GM15510 (cell line): Measurements from ENCODE around the gene LAMB3.

Source experiments
- POLR2A ChIP-seq: IDR thresholded peaks from 3 replicates; pipeline ENCODE4 v1.6.1; 2011; ENCODE audit warnings: borderline replicate concordance; ENCODE audit not compliant: insufficient read length; ENCODE audit errors: extremely low read depth

LAMB3 gene

GRCh38 chr1:209601809-209602657 lies 50.2 kb downstream of the LAMB3 start:
- TF ChIP-seq POLR2A = no peak

DNA sequence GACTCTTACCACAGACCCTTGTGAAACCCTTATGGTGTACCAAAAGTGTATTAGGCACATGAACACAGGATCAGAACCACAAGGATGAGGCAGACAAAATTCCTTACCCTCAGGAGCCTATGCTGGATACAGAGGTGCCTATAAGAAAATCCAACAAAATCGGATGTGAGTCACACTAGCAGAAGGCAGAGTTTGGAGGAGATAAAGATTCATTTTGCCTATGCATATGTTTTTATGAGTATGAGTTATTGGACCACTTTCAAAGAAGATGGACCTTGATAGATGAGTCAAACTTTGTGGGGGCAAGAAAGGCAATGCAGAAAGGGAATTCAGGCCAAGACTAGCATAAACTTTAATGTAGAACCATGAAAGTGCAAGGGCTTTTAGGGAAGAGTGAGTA lies 51.7 kb downstream of the LAMB3 start:
- no peak for TF ChIP-seq POLR2A

GRCh38 chr1:209598227-209598626 lies 54.0 kb downstream of the LAMB3 start:
- TF ChIP-seq POLR2A = no peak

DNA sequence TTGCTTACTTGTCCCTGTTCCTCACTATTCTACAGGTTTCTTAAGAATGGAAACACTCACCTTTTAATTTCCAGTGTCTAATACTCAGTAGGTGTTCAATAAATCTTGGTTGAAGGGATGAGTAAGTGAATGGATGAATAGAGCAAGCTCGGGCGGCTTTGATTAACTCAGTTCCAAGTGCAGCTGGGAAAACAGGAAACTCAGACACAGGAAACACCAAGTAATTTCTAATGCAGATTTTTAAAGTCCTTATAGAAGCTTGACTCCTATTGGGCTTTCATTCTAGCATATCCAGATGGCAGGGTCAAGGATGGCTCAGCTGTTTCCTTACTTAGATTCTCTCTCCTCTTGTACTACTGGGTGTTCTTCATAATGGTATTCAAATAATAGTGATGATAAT lies 54.7 kb downstream of the LAMB3 start:
- no peak for TF ChIP-seq POLR2A

DNA sequence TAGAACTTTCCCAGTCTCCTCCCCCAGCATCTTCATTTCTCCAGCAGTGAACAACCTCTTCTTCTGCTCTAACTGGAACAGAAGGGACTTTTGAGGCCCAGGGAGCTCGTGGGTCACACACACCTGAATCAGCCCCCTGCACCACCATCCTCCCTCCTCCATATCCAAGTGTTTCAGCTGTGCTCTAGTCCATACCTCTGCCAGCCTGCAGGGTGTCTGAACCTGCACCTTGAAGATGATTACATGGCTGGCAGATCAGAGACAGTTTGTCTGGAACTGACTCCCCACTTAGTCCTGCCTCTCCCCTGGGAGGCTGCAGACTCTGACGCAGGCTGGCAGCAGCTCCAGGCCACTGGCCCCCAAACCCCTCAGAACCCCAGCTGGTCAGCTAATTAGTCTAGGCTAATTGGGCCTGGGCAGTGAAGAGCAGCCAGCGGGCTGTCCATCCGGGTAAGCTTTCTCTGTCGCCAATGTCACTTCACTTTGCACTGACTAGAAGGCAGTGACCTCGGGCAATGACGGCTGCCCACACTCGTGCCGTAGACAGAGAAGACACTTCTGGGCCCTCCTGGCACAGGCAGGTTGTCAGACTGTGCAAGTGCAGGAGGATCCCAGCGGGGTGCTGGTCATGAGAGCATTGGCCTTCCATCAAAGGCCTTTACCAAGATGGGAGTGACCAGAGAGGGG lies 56.5 kb downstream of the LAMB3 start:
- TF ChIP-seq POLR2A = no peak

DNA sequence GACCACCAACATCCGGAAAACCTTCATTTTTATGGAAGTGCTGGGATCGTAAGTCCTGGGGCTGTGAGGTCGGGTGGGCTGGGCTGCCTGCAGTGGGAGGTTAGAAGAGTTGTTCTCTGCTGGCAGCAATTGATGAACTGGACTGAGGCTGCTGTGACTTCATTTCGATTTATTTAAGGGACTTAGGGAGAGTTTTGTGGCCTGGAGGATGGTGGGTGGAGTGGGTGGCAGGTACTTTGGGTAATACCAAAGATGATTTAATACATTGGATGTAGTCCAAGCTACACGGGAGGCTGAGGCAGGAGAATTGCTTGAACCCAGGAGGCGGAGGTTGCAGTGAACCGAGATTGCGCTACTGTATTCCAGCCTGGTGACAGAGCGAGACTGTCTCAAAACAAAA lies 57.2 kb downstream of the LAMB3 start:
- TF ChIP-seq POLR2A = no peak

DNA sequence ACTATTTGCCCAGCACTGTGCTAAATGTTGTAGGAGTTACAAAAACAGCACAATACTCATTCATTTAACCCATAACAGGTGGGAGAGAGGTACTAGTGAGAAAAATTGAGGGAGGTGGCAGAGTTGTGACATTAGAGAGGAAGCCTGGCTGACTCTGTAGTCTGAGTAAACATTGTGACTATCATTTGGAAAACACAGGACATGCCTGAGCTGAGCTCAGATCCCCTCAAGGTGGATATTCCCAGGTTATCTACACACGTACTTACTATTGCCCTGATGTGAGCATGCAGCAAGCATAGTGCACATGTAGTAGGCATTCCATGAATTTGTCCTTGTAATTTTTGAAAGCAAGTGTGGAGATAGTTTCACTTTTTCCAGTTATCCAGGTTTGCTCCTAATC lies 57.8 kb downstream of the LAMB3 start:
- no peak for TF ChIP-seq POLR2A

GRCh38 chr1:209593747-209594146 lies 58.5 kb downstream of the LAMB3 start:
- TF ChIP-seq POLR2A = no peak

DNA sequence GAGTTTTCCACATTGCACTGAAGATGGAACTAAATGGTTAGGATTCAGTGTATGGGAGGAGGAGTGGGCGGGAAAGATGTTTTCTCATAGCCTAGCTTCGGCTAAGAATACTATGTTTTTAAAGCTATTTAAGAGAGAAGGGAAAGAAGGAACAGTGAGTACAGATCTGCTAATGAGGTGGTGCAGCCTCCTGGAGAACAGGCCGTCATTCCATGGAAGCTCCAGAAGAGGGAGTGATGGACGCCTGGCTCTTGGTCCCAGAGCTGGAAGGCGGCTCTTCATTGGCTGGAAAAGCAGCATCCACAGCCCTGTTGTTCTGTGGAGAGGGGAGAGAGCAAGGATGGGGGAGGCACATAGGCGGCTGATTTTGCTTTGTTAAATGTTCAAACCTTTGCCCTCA lies 61.8 kb downstream of the LAMB3 start:
- TF ChIP-seq POLR2A = no peak

DNA sequence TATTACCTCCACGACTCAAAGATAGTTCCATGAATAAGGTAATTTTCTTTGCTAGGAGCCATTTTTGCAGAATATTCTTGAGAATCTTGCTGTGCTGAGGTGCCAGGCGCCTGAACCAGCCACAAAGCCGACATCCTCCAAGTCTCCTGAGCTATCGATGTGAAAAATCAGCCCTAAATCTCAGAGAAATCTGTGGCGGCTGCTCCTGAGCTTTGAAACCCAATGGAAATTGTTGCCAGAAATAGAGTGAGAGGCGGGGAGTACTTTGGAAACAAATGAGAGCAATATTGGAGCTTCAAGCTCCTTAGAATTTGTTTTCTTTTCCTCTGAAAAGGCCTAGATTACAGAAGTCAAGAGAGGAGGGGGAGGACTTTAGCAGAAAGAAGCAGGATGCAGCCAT lies 62.4 kb downstream of the LAMB3 start:
- TF ChIP-seq POLR2A = no peak

GRCh38 chr1:209589440-209589839 lies 62.8 kb downstream of the LAMB3 start:
- TF ChIP-seq POLR2A = no peak

DNA sequence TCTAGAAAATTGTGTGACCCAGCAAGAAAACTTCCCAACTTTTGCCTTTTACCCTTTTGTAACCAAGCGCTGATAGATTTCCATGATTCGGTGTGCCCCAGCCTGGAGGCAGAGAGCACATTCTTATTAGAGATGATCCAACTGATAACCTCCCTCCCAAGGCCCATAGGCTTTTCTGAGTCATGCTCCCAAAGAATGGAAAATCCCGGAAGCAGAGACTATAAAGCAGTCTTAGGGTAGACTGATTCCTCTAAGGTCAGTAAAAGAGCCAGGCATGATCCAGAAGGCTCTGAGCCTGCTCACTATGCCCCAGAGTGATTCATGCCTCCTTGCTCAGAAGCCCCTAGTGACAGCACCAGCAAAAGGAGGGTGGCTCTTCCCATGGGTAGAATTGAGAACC lies 64.4 kb downstream of the LAMB3 start:
- no peak for TF ChIP-seq POLR2A

GRCh38 chr1:209586221-209586740 lies 65.9 kb downstream of the LAMB3 start:
- no peak for TF ChIP-seq POLR2A

DNA sequence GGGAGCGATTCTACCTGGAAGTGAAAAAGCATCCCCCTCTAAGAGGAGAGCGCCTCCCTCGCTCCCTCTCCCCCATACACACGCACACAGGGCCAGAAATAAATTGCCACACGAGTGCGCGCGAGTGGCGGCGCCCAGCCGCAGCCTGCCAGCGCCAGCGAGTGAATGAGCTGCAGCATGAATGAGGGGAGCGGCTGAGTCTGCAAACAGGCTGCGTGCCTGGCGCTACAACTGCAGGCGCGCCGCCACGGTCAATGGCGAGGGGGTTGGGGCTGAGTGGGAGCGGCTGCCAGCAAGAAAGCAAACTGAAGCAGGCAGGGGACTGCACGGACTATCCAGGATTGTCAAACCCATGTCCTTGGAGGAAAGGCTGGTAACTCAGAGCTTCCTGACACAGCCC lies 66.6 kb downstream of the LAMB3 start:
- no peak for TF ChIP-seq POLR2A

GRCh38 chr1:209585197-209585596 lies 67.0 kb downstream of the LAMB3 start:
- TF ChIP-seq POLR2A = no peak

GRCh38 chr1:209584231-209584672 lies 68.0 kb downstream of the LAMB3 start:
- no peak for TF ChIP-seq POLR2A
